GM12878 (cell line): ENCODE results near the gene C1S. TPM values are rescaled to one million over a fixed set of nuclear protein-coding genes. Genes with fewer than 3 reads are reported as not detected.

Source experiments
- ASH2L ChIP-seq: fragments of 300-600, 200-600 bp; sonication (generic); IDR thresholded peaks from 2 replicates; pipeline ENCODE4 v1.6.1; 2017; ENCODE audit warnings: low read depth, mild to moderate bottlenecking, borderline replicate concordance
- BACH1 ChIP-seq: fragments of 450-650 bp; IDR thresholded peaks from 2 replicates; pipeline ENCODE4 v1.6.1; 2017; ENCODE audit warnings: mild to moderate bottlenecking, borderline replicate concordance
- BRCA1 ChIP-seq: IDR thresholded peaks from 2 replicates; pipeline ENCODE4 v1.6.1; 2011; ENCODE audit warnings: low read depth, low read length, improper control_type of control experiment
- CEBPB ChIP-seq, 2 experiments: fragments of 150-350 bp in 1 of 2; IDR thresholded peaks; 2 replicates each; pipeline ENCODE4 v1.6.1; 2012 to 2014; ENCODE audit warnings: low read depth in 2 of 2, low read length in 2 of 2, borderline replicate concordance in 1 of 2, inconsistent platforms in 1 of 2
- E4F1 ChIP-seq: fragments of 450-650 bp; IDR thresholded peaks from 2 replicates; pipeline ENCODE4 v1.6.1; 2018; ENCODE audit warnings: borderline replicate concordance, mild to moderate bottlenecking; ENCODE audit not compliant: partially characterized antibody
- EGR1 ChIP-seq, 2 experiments: IDR thresholded peaks; 1 replicate in 1 of 2; 2 replicates in 1 of 2; pipeline ENCODE4 v1.6.1; 2011 to 2012; ENCODE audit warnings: low read depth in 2 of 2, low read length in 2 of 2, borderline replicate concordance in 1 of 2, mild to moderate bottlenecking in 1 of 2, moderate library complexity in 1 of 2
- HDAC2 ChIP-seq: fragments of 200-600 bp; sonication (generic); IDR thresholded peaks from 2 replicates; pipeline ENCODE4 v1.6.1; 2017
- IKZF1 ChIP-seq: fragments of 450-650 bp; conservative IDR thresholded peaks from 2 replicates; pipeline ENCODE4 v1.6.1; 2017; ENCODE audit warnings: antibody characterized with exemption, mild to moderate bottlenecking
- LARP7 ChIP-seq: fragments of 450-650 bp; IDR thresholded peaks from 2 replicates; pipeline ENCODE4 v1.6.1; 2017; ENCODE audit warnings: mild to moderate bottlenecking
- MYC ChIP-seq: IDR thresholded peaks from 2 replicates; pipeline ENCODE4 v1.6.1; 2011; ENCODE audit warnings: mild to moderate bottlenecking, low read length, moderate library complexity, inconsistent platforms; ENCODE audit not compliant: insufficient read depth, insufficient replicate concordance, insufficient read length, severe bottlenecking
- NR2C1 ChIP-seq: fragments of 450-650 bp; IDR thresholded peaks from 2 replicates; pipeline ENCODE4 v1.6.1; 2017; ENCODE audit warnings: antibody characterized with exemption, mild to moderate bottlenecking, moderate library complexity
- NR2F1 ChIP-seq: fragments of 450-650 bp; conservative IDR thresholded peaks from 2 replicates; pipeline ENCODE4 v1.6.1; 2017; ENCODE audit warnings: mild to moderate bottlenecking
- PBX3 ChIP-seq: IDR thresholded peaks from 2 replicates; pipeline ENCODE4 v1.6.1; 2011; ENCODE audit warnings: mild to moderate bottlenecking, low read depth, low read length, moderate library complexity; ENCODE audit not compliant: insufficient replicate concordance
- POLR2AphosphoS5 ChIP-seq: IDR thresholded peaks from 2 replicates; pipeline ENCODE4 v1.6.1; 2011; ENCODE audit warnings: mild to moderate bottlenecking, low read length, inconsistent platforms
- RAD21 ChIP-seq: IDR thresholded peaks from 2 replicates; pipeline ENCODE4 v1.6.1; 2011; ENCODE audit warnings: mild to moderate bottlenecking, low read depth, low read length, moderate library complexity; ENCODE audit not compliant: insufficient read depth
- RUNX3 ChIP-seq: IDR thresholded peaks from 2 replicates; pipeline ENCODE4 v1.6.1; 2012; ENCODE audit warnings: low read length, inconsistent platforms
- SMC3 ChIP-seq: IDR thresholded peaks from 2 replicates; pipeline ENCODE4 v1.6.1; 2011; ENCODE audit warnings: low read length, improper control_type of control experiment, borderline replicate concordance
- SP1 ChIP-seq: IDR thresholded peaks from one replicate; pipeline ENCODE4 v1.6.1; 2011; ENCODE audit warnings: low read depth, low read length
- SRF ChIP-seq, 2 experiments: IDR thresholded peaks; 2 replicates each; pipeline ENCODE4 v1.6.1; 2011; ENCODE audit warnings: low read depth in 2 of 2, low read length in 2 of 2, mild to moderate bottlenecking in 1 of 2, moderate library complexity in 1 of 2
- SUZ12 ChIP-seq: fragments of 200-600 bp; sonication (generic); IDR thresholded peaks from one replicate; pipeline ENCODE4 v1.6.1; 2018; ENCODE audit warnings: antibody characterized with exemption, mild to moderate bottlenecking; ENCODE audit not compliant: unreplicated experiment
- TAF1 ChIP-seq: IDR thresholded peaks from 2 replicates; pipeline ENCODE4 v1.6.1; 2011; ENCODE audit warnings: mild to moderate bottlenecking, low read depth, low read length, borderline replicate concordance
- TARDBP ChIP-seq: IDR thresholded peaks from 2 replicates; pipeline ENCODE4 v1.6.1; 2016; ENCODE audit warnings: borderline replicate concordance
- ZBTB4 ChIP-seq: fragments of 450-650 bp; formaldehyde crosslinking; IDR thresholded peaks from 2 replicates; pipeline ENCODE4 v1.4.0; 2022; ENCODE audit warnings: mild to moderate bottlenecking, moderate library complexity
- ZNF622 ChIP-seq: fragments of 450-650 bp; IDR thresholded peaks from 2 replicates; pipeline ENCODE4 v1.6.1; 2017; ENCODE audit warnings: mild to moderate bottlenecking, inconsistent platforms
- ZSCAN29 ChIP-seq: fragments of 450-650 bp; IDR thresholded peaks from 2 replicates; pipeline ENCODE4 v1.6.1; 2017; ENCODE audit warnings: mild to moderate bottlenecking, moderate library complexity
- polyA plus RNA-seq, 11 experiments: library from polyadenylated mRNA; depleted of rRNA in 4 of 11; unstranded in 6 of 11; stranded (reverse) in 5 of 11; fragments of >200 nt; fragmentation: Nextera tagmentation in 4 of 11; fragmentation: Illumina TruSeq in 1 of 11; extraction: Ambion mirVana in 4 of 11; extraction: Trizol in 1 of 11; gene quantifications; 1 replicate in 1 of 11; 2 replicates in 10 of 11; pipeline versions ENCODE4 v1.2.1 to v1.2.3, GENCODE V29; 2011 to 2016; ENCODE audit warnings: inconsistent platforms in 2 of 11, missing spikeins in 2 of 11, low read depth in 1 of 11
- total RNA-seq, 4 experiments: library from RNA; depleted of rRNA in 3 of 4; stranded (reverse); fragments of >200 nt in 3 of 4; fragmentation: Illumina TruSeq in 1 of 4; extraction: Trizol in 1 of 4; gene quantifications; 2 replicates each; pipeline versions ENCODE4 v1.2.1 to v1.2.3, GENCODE V29; 2013 to 2021

C1S gene
- total and polyA plus RNA-seq, 10 of the 15 experiments (the other 5 are each of a cell fraction or from before 2014, with no cell fraction given): 0.10 to 1.4 (median 0.42) TPM

- TF ChIP-seq SUZ12: no peak
- TF ChIP-seq ASH2L: no peak
- TF ChIP-seq BRCA1: peak; percentile 66
- no peak for TF ChIP-seq ZBTB4
- TF ChIP-seq BACH1: no peak
- no peak for TF ChIP-seq SRF (IDR thresholded peaks at IDR 0.05; ENCODE audit: low read depth in 2 of 2, low read length in 2 of 2)
- no peak for TF ChIP-seq E4F1
- peak; percentile 80; the same call in 1 of the 2 replicates for TF ChIP-seq TAF1
- peak; percentile 66 for TF ChIP-seq SP1
- no peak for TF ChIP-seq ZNF622
- TF ChIP-seq RUNX3: peak; percentile 76
- TF ChIP-seq NR2F1: peak; percentile 41; the same call in 1 of the 2 replicates
- no peak for TF ChIP-seq SMC3
- TF ChIP-seq CEBPB (IDR thresholded peaks at IDR 0.05; ENCODE audit: borderline replicate concordance in 1 of 2, low read depth in 2 of 2, low read length in 2 of 2): no peak
- TF ChIP-seq LARP7: no peak
- TF ChIP-seq TARDBP: no peak
- peak; percentile 70 for TF ChIP-seq IKZF1
- TF ChIP-seq PBX3: no peak
- TF ChIP-seq EGR1 (IDR thresholded peaks at IDR 0.05; ENCODE audit: borderline replicate concordance in 1 of 2, low read depth in 2 of 2, low read length in 2 of 2): peak in 1 of 2 experiments; percentile 91; a peak in 2 of 3 replicates
- TF ChIP-seq HDAC2: no peak
- TF ChIP-seq POLR2AphosphoS5: peak; percentile 96
- no peak for TF ChIP-seq RAD21
- TF ChIP-seq MYC: no peak
- no peak for TF ChIP-seq ZSCAN29
- no peak for TF ChIP-seq NR2C1
Measured at GRCh38 chr12:7108003-7108795, 47.7 kb downstream of the C1S start (continued).
